Vagina (tissue), 2 donors: ENCODE measurements around the gene POU3F3. TPM values are rescaled to one million over a fixed set of nuclear protein-coding genes. Genes with fewer than 3 reads are reported as not detected.

Experiments
- DNase-seq, 2 donors: peaks; one replicate each; pipeline ENCODE4 v3.0.0-alpha.2; 2017; ENCODE audit errors: extremely low spot score in 2 of 2
- H3K27ac ChIP-seq: fragments of 200-600 bp; sonication (generic); one replicate; pipeline ENCODE4 v1.5.1; 2019
- H3K27me3 ChIP-seq: fragments of 200-600 bp; sonication (generic); one replicate; pipeline ENCODE4 v1.5.1; 2019
- H3K36me3 ChIP-seq, 2 donors: fragments of 200-600 bp; sonication (generic); one replicate each; pipeline ENCODE4 v1.5.1; 2017 to 2019
- H3K4me1 ChIP-seq: fragments of 200-600 bp; sonication (generic); one replicate; pipeline ENCODE4 v1.5.1; 2019
- H3K4me3 ChIP-seq, 2 donors: fragments of 200-600 bp; sonication (generic); 1 replicate in 1 of 2; 2 replicates in 1 of 2; pipeline ENCODE4 v1.5.1; 2016 to 2019
- H3K9me3 ChIP-seq: fragments of 200-600 bp; sonication (generic); one replicate; pipeline ENCODE4 v1.5.1; 2019
- POLR2A ChIP-seq, 2 donors: fragments of 450-650 bp; IDR thresholded peaks; one replicate each; pipeline ENCODE4 v1.6.1; 2017; ENCODE audit warnings: antibody characterized with exemption in 2 of 2, mild to moderate bottlenecking in 2 of 2, moderate library complexity in 2 of 2
- POLR2AphosphoS5 ChIP-seq, 2 donors: sonication (generic); formaldehyde crosslinking; IDR thresholded peaks; one replicate each; pipeline ENCODE4 v1.9.0; 2017; ENCODE audit warnings: antibody characterized with exemption in 2 of 2, mild to moderate bottlenecking in 2 of 2, low read depth in 1 of 2; ENCODE audit not compliant: insufficient read depth in 1 of 2
- intact Hi-C: fragments of 100-400 bp; cut with DNase I; formaldehyde crosslinking; loops from one replicate; pipeline ENCODE4 v1.15.1; 2023
- total RNA-seq: library from RNA; depleted of rRNA; stranded (reverse); fragments of >200 nt; gene quantifications from one replicate; pipeline ENCODE4 v1.2.3, GENCODE V29; 2016
- TF ChIP-seq, protein P1 (sequence below), 3 experiments: fragments of 450-650 bp in 2 of 3; fragments of 200-600 bp in 1 of 3; sonication (generic) in 1 of 3; IDR thresholded peaks; one replicate each; pipeline ENCODE4 v1.5.1; 2017 to 2019; ENCODE audit warnings: antibody characterized with exemption in 3 of 3, mild to moderate bottlenecking in 2 of 3, moderate library complexity in 2 of 3

Gene POU3F3
- total RNA-seq, 1 donor from 2014 or later, result not detected

DNA sequence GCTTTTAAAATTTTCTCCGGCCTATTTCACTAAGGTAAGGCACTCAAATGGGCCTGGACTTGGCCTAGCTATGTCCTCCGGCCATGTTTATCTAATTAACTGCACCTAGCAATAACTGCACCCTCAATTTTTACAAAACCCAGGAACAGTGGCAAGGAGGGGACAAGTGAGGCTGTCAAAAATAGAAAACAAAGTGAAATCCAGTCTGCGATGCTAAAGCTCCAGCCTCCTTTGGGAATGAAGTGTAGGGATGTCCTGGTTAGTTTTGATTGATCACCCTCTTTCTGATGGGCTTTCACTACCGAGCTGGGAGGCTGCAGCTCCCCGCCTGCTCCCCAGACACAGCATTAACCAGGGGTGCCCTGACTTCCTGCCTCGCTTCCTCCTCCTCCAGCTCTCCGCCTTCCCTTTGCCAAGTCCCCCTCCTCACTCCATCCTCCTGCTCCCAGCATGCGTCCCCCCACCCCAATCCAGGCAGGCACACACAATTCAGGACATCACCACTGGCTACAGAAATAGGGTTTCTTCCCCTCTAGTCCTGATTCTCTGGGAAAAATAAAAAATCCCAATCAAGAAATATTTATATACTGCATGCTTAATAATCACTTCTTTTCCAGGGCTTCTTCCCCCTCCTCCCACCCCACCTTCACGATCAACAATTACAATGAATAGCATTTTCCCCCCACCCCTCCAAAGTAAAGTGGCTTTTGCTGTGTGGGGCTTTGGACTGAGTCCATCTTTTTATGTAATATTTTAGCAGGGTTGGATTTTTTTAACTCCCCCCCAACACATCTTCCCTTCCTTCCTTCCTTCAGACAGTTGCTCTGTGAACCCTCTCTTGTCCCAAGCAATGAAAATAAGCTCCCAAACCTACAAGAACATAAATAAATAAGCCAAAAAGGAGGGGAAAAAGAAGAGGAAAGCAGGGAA lies 3.3 kb upstream of the POU3F3 start:
- intact Hi-C loops, result no loop called here
- Histone ChIP-seq H3K36me3 (no peaks in the 10 kb centered on the region), H3K4me3 (no peak overlapping the region), H3K27me3 (peaks cover 24% of the 10 kb centered on the region), H3K9me3 (no peaks in the 10 kb centered on the region), H3K4me1 (peaks cover 30% of the 10 kb centered on the region), H3K27ac (no peak overlapping the region)
- TF ChIP-seq POLR2AphosphoS5 (IDR thresholded peaks at IDR 0.05; ENCODE audit: insufficient read depth in 1 of 2, low read depth in 1 of 2), result no peak
- TF ChIP-seq POLR2A (IDR thresholded peaks at IDR 0.05), result no peak
- TF ChIP-seq, protein P1, sequence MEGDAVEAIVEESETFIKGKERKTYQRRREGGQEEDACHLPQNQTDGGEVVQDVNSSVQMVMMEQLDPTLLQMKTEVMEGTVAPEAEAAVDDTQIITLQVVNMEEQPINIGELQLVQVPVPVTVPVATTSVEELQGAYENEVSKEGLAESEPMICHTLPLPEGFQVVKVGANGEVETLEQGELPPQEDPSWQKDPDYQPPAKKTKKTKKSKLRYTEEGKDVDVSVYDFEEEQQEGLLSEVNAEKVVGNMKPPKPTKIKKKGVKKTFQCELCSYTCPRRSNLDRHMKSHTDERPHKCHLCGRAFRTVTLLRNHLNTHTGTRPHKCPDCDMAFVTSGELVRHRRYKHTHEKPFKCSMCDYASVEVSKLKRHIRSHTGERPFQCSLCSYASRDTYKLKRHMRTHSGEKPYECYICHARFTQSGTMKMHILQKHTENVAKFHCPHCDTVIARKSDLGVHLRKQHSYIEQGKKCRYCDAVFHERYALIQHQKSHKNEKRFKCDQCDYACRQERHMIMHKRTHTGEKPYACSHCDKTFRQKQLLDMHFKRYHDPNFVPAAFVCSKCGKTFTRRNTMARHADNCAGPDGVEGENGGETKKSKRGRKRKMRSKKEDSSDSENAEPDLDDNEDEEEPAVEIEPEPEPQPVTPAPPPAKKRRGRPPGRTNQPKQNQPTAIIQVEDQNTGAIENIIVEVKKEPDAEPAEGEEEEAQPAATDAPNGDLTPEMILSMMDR (IDR thresholded peaks at IDR 0.05), result no peak
- DNase-seq, result no peak

DNA sequence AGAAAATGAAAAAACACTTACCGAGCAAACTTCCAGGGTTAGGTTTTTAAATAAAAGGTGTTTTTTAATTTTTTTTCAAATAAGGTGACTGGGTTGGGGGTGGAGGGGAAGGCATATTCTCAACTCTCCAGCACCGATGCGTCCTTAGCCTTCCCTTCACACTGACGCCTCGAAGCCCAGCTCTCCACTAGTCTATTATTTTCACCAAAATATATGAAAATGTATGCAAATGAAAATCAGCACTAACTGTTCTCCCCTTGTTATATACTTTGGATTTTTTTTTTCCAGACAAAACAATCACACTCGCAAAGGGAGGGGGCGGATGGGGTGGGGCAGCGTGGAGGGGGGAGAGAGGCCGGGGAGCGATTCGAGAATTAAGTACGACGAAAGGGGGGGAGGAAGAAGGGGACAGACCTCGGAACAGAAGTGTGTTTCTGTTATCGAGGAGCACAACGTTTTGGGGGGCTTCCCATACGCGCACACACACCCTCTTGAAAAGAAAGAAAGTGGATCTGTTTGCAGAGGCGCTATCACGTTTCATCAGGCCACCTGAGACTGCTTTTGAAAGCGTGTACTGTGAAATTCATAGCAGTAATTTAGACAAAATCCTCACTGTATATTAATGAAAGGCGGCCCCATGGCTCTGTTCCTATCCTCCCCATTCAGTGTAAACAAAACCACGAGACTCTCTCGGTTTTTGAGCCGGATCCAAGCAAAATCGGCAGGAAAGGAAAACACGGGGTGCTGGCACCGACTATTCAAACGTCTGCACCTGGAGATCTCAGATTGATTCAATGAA lies 2.4 kb upstream of the POU3F3 start:
- H3K4me1 ChIP-seq, result peaks cover 30% of the 10 kb centered on the region
- TF ChIP-seq, protein P1 (IDR thresholded peaks at IDR 0.05), result no peak
- TF ChIP-seq POLR2AphosphoS5 (IDR thresholded peaks at IDR 0.05; ENCODE audit: insufficient read depth in 1 of 2, low read depth in 1 of 2), result no peak
- TF ChIP-seq POLR2A (IDR thresholded peaks at IDR 0.05), result no peak
- no peak overlapping the region for H3K27ac ChIP-seq
- H3K27me3 ChIP-seq, result peaks cover 24% of the 10 kb centered on the region
- no peaks in the 10 kb centered on the region for H3K36me3 ChIP-seq
- no peaks in the 10 kb centered on the region for H3K9me3 ChIP-seq
- no peak overlapping the region for H3K4me3 ChIP-seq
- intact Hi-C loops, result no loop called here
- DNase-seq, result no peak

DNA sequence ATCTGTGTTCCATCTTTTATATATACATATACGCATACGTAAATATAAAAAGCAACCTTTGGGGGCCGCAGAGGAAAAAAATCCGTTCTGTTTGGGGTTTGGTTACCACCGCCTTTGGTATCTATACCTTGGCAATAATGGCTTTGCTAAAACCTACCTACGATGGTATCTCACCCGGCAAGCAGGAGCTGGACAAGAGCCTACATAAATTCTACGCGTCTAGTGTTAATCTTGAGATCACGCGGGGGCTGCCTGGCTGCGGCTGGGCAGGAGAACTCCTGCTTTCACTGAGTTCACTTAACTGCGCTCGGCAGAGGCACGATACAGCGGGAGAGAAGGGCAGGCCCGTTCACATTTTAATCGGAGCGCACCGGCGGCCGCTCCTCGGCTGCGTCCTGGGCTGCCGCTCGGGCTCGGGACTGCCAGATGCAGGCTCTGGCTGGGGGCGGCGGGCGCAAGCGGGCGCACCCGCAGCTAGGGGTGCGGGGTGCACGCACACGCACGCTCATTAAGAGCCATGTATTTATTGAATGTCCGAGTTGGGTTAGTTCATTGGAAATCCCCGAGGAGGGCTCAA lies 1.7 kb upstream of the POU3F3 start:
- H3K27ac ChIP-seq, result no peak overlapping the region
- no peaks in the 10 kb centered on the region for H3K36me3 ChIP-seq
- peaks cover 24% of the 10 kb centered on the region for H3K27me3 ChIP-seq
- no peaks in the 10 kb centered on the region for H3K9me3 ChIP-seq
- TF ChIP-seq POLR2A (IDR thresholded peaks at IDR 0.05) (no peak), POLR2AphosphoS5 (IDR thresholded peaks at IDR 0.05; ENCODE audit: insufficient read depth in 1 of 2, low read depth in 1 of 2) (peak in 1 of 2 donors; percentile 12)
- H3K4me3 ChIP-seq, result peak overlapping the region; percentile 35 to 40
- H3K4me1 ChIP-seq, result peaks cover 31% of the 10 kb centered on the region
- no peak for DNase-seq
- intact Hi-C loops, result no loop called here

DNA sequence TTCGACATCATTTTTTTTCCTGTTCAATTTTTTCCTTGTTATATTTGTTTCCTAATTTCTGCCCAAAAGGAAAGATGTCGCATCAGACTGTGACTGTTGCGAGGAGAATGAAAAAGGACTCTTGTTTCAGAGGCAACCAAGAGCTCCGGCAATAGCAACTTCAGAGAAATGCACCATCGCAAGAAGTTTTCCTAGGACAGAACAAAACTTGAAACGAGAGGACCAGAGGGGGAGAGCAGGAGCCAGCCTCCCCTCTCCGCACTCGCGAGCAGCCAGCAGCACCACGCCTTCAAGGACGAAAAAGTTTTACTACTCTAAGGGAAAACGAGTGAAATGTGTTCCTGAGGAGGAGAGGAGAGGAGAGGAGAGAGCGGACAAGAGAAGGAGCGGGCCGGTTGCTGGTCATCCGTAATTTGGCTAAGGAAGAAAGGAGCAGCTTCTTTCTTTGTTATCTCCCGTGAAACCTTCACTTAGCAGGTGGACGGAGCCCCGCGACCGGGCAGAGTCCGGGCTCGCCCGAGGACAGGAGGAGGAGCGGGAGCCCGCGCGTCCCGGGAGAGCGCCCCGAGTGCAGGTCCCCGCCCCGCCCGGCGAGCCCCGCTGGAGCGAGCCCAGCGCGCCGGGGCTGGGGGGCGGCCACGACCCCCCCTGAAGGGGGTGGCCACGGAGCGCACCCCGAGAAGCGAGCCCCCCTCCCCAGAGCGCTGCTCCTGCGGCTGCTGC lies 744 bp downstream of the POU3F3 start:
- TF ChIP-seq POLR2A (IDR thresholded peaks at IDR 0.05) (no peak), POLR2AphosphoS5 (IDR thresholded peaks at IDR 0.05; ENCODE audit: insufficient read depth in 1 of 2, low read depth in 1 of 2) (no peak)
- TF ChIP-seq, protein P1 (IDR thresholded peaks at IDR 0.05), result no peak
- no peaks in the 10 kb centered on the region for H3K36me3 ChIP-seq
- peak in 1 of 2 donors; percentile 44 for DNase-seq
- no peaks in the 10 kb centered on the region for H3K9me3 ChIP-seq
- no peak overlapping the region for H3K27ac ChIP-seq
- peak overlapping the region in 1 of 2 donors; percentile 40 for H3K4me3 ChIP-seq
- H3K4me1 ChIP-seq, result peaks cover 39% of the 10 kb centered on the region
- intact Hi-C loops, result no loop called here
- peaks cover 28% of the 10 kb centered on the region for H3K27me3 ChIP-seq
